IMR-90 (cell line): Measurements from ENCODE around the gene LYPD4. TPM values are rescaled to one million over a fixed set of nuclear protein-coding genes. Genes with fewer than 3 reads are reported as not detected.

Source experiments
- ATAC-seq: fragments of 200-7000 bp; cut with Tn5 transposase; 2 replicates; pipeline ENCODE4 v1.9.1; 2020; ENCODE audit warnings: low read depth, mild to moderate bottlenecking, moderate library complexity
- BruUV-seq: library from RNA; stranded (reverse); fragments of 400-500 nt; replicated peaks from 2 replicates; lab custom pipeline; 2021; lab: Mats Ljungman, UMichigan
- CTCF ChIA-PET: fragments of 300-600 bp; formaldehyde crosslinking; extraction: SDS; loops from one replicate; lab custom pipeline; 2021; ENCODE audit warnings: antibody characterized with exemption; lab: Yijun Ruan, JAX
- POLR2A ChIA-PET: fragments of 300-600 bp; sonication (Branson Sonifier 250); formaldehyde crosslinking; loops from one replicate; lab custom pipeline; 2022; ENCODE audit warnings: antibody characterized with exemption; ENCODE audit not compliant: unreplicated experiment; lab: Charles Lee
- DNase-seq: peaks from one replicate; pipeline ENCODE4 v3.0.0; 2013
- H2AFZ ChIP-seq: replicated peaks from 2 replicates; pipeline ENCODE3; 2013; ENCODE audit warnings: low read length, mild to moderate bottlenecking; ENCODE audit not compliant: poor library complexity
- H2AK5ac ChIP-seq: 2 replicates; pipeline ENCODE4 v1.6.1; 2013; ENCODE audit warnings: low read depth, low read length, inconsistent platforms
- H2AK9ac ChIP-seq: replicated peaks from 2 replicates; pipeline ENCODE3; 2013; ENCODE audit warnings: mild to moderate bottlenecking, low read depth, low read length, moderate library complexity; ENCODE audit not compliant: poor library complexity
- H2BK120ac ChIP-seq: 2 replicates; pipeline ENCODE4 v1.6.1; 2013; ENCODE audit warnings: low read depth, low read length, inconsistent platforms
- H2BK15ac ChIP-seq: 3 replicates; pipeline ENCODE4 v1.6.1; 2013; ENCODE audit warnings: low read depth, low read length, inconsistent platforms
- H2BK20ac ChIP-seq: 2 replicates; pipeline ENCODE4 v1.6.1; 2013; ENCODE audit warnings: low read depth, mild to moderate bottlenecking, inconsistent platforms, low read length, moderate library complexity
- H2BK5ac ChIP-seq: 2 replicates; pipeline ENCODE4 v1.6.1; 2013; ENCODE audit warnings: mild to moderate bottlenecking, low read depth, low read length, inconsistent platforms; ENCODE audit not compliant: poor library complexity, severe bottlenecking
- H3K14ac ChIP-seq: replicated peaks from 2 replicates; pipeline ENCODE4 v1.6.1; 2013; ENCODE audit warnings: low read depth, low read length, inconsistent platforms
- H3K18ac ChIP-seq: 2 replicates; pipeline ENCODE4 v1.6.1; 2013; ENCODE audit warnings: low read depth, low read length, control low read depth
- H3K23ac ChIP-seq: 2 replicates; pipeline ENCODE4 v1.6.1; 2013; ENCODE audit warnings: low read depth, low read length, inconsistent platforms
- H3K27ac ChIP-seq: 2 replicates; pipeline ENCODE4 v1.5.1; 2013; ENCODE audit warnings: mild to moderate bottlenecking, control low read depth, low read length; ENCODE audit not compliant: insufficient read depth
- H3K27me3 ChIP-seq: 2 replicates; pipeline ENCODE4 v1.6.1; 2013; ENCODE audit warnings: low read length; ENCODE audit not compliant: control insufficient read depth, insufficient read depth
- H3K36me3 ChIP-seq: 2 replicates; pipeline ENCODE4 v1.6.1; 2013; ENCODE audit warnings: low read length, mixed read lengths; ENCODE audit not compliant: control insufficient read depth, insufficient read depth
- H3K4ac ChIP-seq: 2 replicates; pipeline ENCODE4 v1.6.1; 2013; ENCODE audit warnings: low read depth, low read length, inconsistent platforms
- H3K4me1 ChIP-seq: 2 replicates; pipeline ENCODE4 v1.6.1; 2013; ENCODE audit warnings: low read length, mixed read lengths; ENCODE audit not compliant: control insufficient read depth, insufficient read depth
- H3K4me2 ChIP-seq: 2 replicates; pipeline ENCODE4 v1.6.1; 2013; ENCODE audit warnings: low read depth, mild to moderate bottlenecking, control low read depth, low read length, moderate library complexity
- H3K4me3 ChIP-seq: 2 replicates; pipeline ENCODE4 v1.5.1; 2013; ENCODE audit warnings: low read depth, mild to moderate bottlenecking, control low read depth, low read length, moderate library complexity; ENCODE audit not compliant: insufficient read depth
- H3K56ac ChIP-seq: 2 replicates; pipeline ENCODE4 v1.6.1; 2013; ENCODE audit warnings: low read length, inconsistent platforms; ENCODE audit not compliant: insufficient read depth; ENCODE audit errors: extremely low read depth
- H3K79me1 ChIP-seq, 2 experiments: 2 replicates each; pipeline ENCODE4 v1.6.1; 2013; ENCODE audit warnings: low read length in 2 of 2, inconsistent platforms in 1 of 2, low read depth in 1 of 2
- H3K9ac ChIP-seq: 2 replicates; pipeline ENCODE4 v1.6.1; 2013; ENCODE audit warnings: low read depth, low read length, control low read depth
- H3K9me1 ChIP-seq: 2 replicates; pipeline ENCODE4 v1.6.1; 2013; ENCODE audit warnings: low read length, inconsistent platforms; ENCODE audit not compliant: insufficient read depth
- H3K9me3 ChIP-seq: 2 replicates; pipeline ENCODE4 v1.6.1; 2013; ENCODE audit warnings: low read length; ENCODE audit not compliant: control insufficient read depth, insufficient read depth
- H4K20me1 ChIP-seq: 2 replicates; pipeline ENCODE4 v1.6.1; 2013; ENCODE audit warnings: low read length, inconsistent platforms; ENCODE audit not compliant: insufficient read depth
- H4K5ac ChIP-seq: 2 replicates; pipeline ENCODE4 v1.6.1; 2013; ENCODE audit warnings: mild to moderate bottlenecking, low read depth, low read length, control low read depth
- H4K8ac ChIP-seq, 2 experiments: 2 replicates each; pipeline ENCODE4 v1.6.1; 2013; ENCODE audit warnings: low read depth in 2 of 2, low read length in 2 of 2, control low read depth in 1 of 2, inconsistent platforms in 1 of 2
- H4K91ac ChIP-seq: 2 replicates; pipeline ENCODE4 v1.6.1; 2013; ENCODE audit warnings: low read depth, low read length, inconsistent platforms; ENCODE audit not compliant: insufficient read depth
- BHLHE40 ChIP-seq: fragments of 150-350 bp; IDR thresholded peaks from 2 replicates; pipeline ENCODE4 v1.6.1; 2016; ENCODE audit warnings: mild to moderate bottlenecking, low read depth, low read length
- CEBPB ChIP-seq: IDR thresholded peaks from 2 replicates; pipeline ENCODE4 v1.6.1; 2012; ENCODE audit warnings: low read depth, low read length, improper control_type of control experiment
- FOS ChIP-seq: fragments of 150-350 bp; IDR thresholded peaks from 2 replicates; pipeline ENCODE4 v1.6.1; 2016; ENCODE audit warnings: low read depth, low read length
- MAZ ChIP-seq: IDR thresholded peaks from 2 replicates; pipeline ENCODE4 v1.6.1; 2012; ENCODE audit warnings: low read depth, mild to moderate bottlenecking, low read length, improper control_type of control experiment, moderate library complexity, borderline replicate concordance
- MXI1 ChIP-seq: IDR thresholded peaks from 2 replicates; pipeline ENCODE4 v1.6.1; 2012; ENCODE audit warnings: low read depth, mild to moderate bottlenecking, low read length, moderate library complexity, borderline replicate concordance
- NFE2L2 ChIP-seq: fragments of 150-350 bp; IDR thresholded peaks from 2 replicates; pipeline ENCODE4 v1.6.1; 2016; ENCODE audit warnings: low read depth, mild to moderate bottlenecking, low read length
- POLR2A ChIP-seq: IDR thresholded peaks from 2 replicates; pipeline ENCODE4 v1.6.1; 2012; ENCODE audit warnings: mild to moderate bottlenecking, low read depth, low read length
- RCOR1 ChIP-seq: IDR thresholded peaks from 2 replicates; pipeline ENCODE4 v1.6.1; 2012; ENCODE audit warnings: mild to moderate bottlenecking, low read length, improper control_type of control experiment; ENCODE audit not compliant: insufficient replicate concordance
- SMC3 ChIP-seq: fragments of 150-350 bp; IDR thresholded peaks from 2 replicates; pipeline ENCODE4 v1.6.1; 2016; ENCODE audit warnings: low read depth, mild to moderate bottlenecking, antibody characterized with exemption, low read length, moderate library complexity
- dilution Hi-C: fragments of 300-500 bp; cut with HindIII; formaldehyde crosslinking; loops from one replicate; pipeline ENCODE4 v1.14.3; 2018; ENCODE audit warnings: low sequenced_read_pairs; ENCODE audit not compliant: unreplicated experiment
- in situ Hi-C: fragments of 300-500 bp; cut with MboI; formaldehyde crosslinking; loops from 3 replicates; pipeline ENCODE4 v1.14.3; 2019; ENCODE audit warnings: low sequenced_read_pairs, inconsistent platforms, mixed read lengths
- intact Hi-C: fragments of 100-400 bp; cut with micrococcal nuclease; formaldehyde crosslinking; loops from 2 replicates; pipeline ENCODE4 v1.10.0; 2022
- polyA plus RNA-seq, 3 experiments: library from polyadenylated mRNA; depleted of rRNA; stranded (reverse); fragments of >200 nt; gene quantifications; 2 replicates each; pipeline ENCODE4 v1.2.3, GENCODE V29; 2012; ENCODE audit warnings: low replicate concordance in 1 of 3
- total RNA-seq: library from RNA; depleted of rRNA; stranded (reverse); fragments of >200 nt; gene quantifications from 2 replicates; pipeline ENCODE4 v1.2.3, GENCODE V29; 2012
- TF ChIP-seq, protein P1 (sequence below): fragments of 150-350 bp; IDR thresholded peaks from 2 replicates; pipeline ENCODE4 v1.6.1; 2016; ENCODE audit warnings: low read depth, mild to moderate bottlenecking, low read length, moderate library complexity, borderline replicate concordance
- TF ChIP-seq, protein P2 (sequence below): conservative IDR thresholded peaks from 2 replicates; pipeline ENCODE4 v1.5.1; 2012; ENCODE audit warnings: mild to moderate bottlenecking, low read depth, low read length, improper control_type of control experiment
- TF ChIP-seq, protein P3 (sequence below): fragments of 150-350 bp; IDR thresholded peaks from 2 replicates; pipeline ENCODE4 v1.6.1; 2017; ENCODE audit warnings: mild to moderate bottlenecking, antibody characterized with exemption, low read length, low read depth

LYPD4 gene
- total and polyA plus RNA-seq, 2 of the 4 experiments (the other 2 are of a cell fraction) = not detected

DNA sequence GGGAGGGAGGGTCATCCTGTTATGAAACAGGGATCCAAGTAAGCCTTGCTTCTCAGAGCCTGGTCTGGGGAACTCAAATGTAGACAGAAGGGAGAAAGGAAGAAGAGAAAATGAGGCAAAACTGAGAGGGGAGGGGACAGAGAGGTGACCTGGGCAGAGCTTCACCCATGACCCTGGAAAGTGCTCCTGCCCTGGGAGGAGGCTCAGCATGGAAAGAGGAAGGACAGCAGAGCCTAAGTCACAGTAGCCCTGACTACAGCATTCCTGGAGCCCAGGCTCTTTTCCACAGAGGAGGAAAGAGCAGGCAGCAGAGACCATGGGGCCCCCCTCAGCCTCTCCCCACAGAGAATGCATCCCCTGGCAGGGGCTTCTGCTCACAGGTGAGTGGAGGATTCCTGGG, 48.1 kb downstream of the LYPD4 start, which contains the start of gene CEACAM3:
Gene CEACAM3 (plus strand): TSS at position 226 of the 400 bp plus-strand sequence. CDS start 91 bp downstream, at position 317.
- Histone ChIP-seq H3K36me3 (no peaks in the 10 kb centered on the region), H4K91ac (no peak within 1 kb of the TSS), H3K27ac (no peak within 1 kb of the TSS), H2BK120ac (no peak within 1 kb of the TSS), H3K9me1 (no peaks in the 10 kb centered on the region), H4K8ac (no peak within 1 kb of the TSS), H3K4ac (no peak within 1 kb of the TSS), H2BK5ac (no peak within 1 kb of the TSS), H3K9ac (no peak within 1 kb of the TSS), H3K14ac (no peak within 1 kb of the TSS), H3K4me2 (no peak within 1 kb of the TSS), H2BK15ac (no peak within 1 kb of the TSS), H2AK5ac (no peak within 1 kb of the TSS), H3K4me3 (no peak within 1 kb of the TSS), H4K20me1 (no peaks in the 10 kb centered on the region), H3K18ac (no peak within 1 kb of the TSS), H2BK20ac (no peak within 1 kb of the TSS), H2AFZ (no peak within 1 kb of the TSS), H3K79me1 (no peaks in the 10 kb centered on the region), H3K27me3 (peaks cover 1% of the 10 kb centered on the region; the same call in 1 of the 2 replicates), H3K4me1 (no peaks in the 10 kb centered on the region), H3K9me3 (no peaks in the 10 kb centered on the region), H4K5ac (no peak within 1 kb of the TSS), H3K23ac (no peak within 1 kb of the TSS), H2AK9ac (no peak within 1 kb of the TSS), H3K56ac (no peak within 1 kb of the TSS)
- ATAC-seq (no peak), DNase-seq (no peak)
- in situ Hi-C loops = no loop called here
- dilution Hi-C loops = no loop called here
- CTCF ChIA-PET = interaction anchor here (2.2 kb wide), 1 partner anchor 11 kb away, joined by 11 read pairs; no protein-coding TSS in a partner anchor
- no peak for TF ChIP-seq SMC3
- TF ChIP-seq, protein P1, sequence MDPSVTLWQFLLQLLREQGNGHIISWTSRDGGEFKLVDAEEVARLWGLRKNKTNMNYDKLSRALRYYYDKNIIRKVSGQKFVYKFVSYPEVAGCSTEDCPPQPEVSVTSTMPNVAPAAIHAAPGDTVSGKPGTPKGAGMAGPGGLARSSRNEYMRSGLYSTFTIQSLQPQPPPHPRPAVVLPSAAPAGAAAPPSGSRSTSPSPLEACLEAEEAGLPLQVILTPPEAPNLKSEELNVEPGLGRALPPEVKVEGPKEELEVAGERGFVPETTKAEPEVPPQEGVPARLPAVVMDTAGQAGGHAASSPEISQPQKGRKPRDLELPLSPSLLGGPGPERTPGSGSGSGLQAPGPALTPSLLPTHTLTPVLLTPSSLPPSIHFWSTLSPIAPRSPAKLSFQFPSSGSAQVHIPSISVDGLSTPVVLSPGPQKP = no peak
- no peak for TF ChIP-seq MXI1
- no peak for TF ChIP-seq MAZ
- TF ChIP-seq RCOR1 = no peak
- no peak for TF ChIP-seq NFE2L2
- no peak for TF ChIP-seq BHLHE40
- no peak for TF ChIP-seq FOS
- TF ChIP-seq, protein P2, sequence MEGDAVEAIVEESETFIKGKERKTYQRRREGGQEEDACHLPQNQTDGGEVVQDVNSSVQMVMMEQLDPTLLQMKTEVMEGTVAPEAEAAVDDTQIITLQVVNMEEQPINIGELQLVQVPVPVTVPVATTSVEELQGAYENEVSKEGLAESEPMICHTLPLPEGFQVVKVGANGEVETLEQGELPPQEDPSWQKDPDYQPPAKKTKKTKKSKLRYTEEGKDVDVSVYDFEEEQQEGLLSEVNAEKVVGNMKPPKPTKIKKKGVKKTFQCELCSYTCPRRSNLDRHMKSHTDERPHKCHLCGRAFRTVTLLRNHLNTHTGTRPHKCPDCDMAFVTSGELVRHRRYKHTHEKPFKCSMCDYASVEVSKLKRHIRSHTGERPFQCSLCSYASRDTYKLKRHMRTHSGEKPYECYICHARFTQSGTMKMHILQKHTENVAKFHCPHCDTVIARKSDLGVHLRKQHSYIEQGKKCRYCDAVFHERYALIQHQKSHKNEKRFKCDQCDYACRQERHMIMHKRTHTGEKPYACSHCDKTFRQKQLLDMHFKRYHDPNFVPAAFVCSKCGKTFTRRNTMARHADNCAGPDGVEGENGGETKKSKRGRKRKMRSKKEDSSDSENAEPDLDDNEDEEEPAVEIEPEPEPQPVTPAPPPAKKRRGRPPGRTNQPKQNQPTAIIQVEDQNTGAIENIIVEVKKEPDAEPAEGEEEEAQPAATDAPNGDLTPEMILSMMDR = no peak
- TF ChIP-seq, protein P3, sequence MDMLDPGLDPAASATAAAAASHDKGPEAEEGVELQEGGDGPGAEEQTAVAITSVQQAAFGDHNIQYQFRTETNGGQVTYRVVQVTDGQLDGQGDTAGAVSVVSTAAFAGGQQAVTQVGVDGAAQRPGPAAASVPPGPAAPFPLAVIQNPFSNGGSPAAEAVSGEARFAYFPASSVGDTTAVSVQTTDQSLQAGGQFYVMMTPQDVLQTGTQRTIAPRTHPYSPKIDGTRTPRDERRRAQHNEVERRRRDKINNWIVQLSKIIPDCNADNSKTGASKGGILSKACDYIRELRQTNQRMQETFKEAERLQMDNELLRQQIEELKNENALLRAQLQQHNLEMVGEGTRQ = no peak
- no peak for TF ChIP-seq POLR2A
- TF ChIP-seq CEBPB = no peak
- POLR2A ChIA-PET = no interaction called here
- intact Hi-C loops = loop anchor here (10.0 kb wide), 1 partner anchor 158 kb away; the partner anchor contains the start of gene RABAC1
- BruUV-seq = no TSS peak
